HG03045 (cell line): ENCODE data around the gene ZSCAN18.

Experiments used
- ATAC-seq: cut with Tn5 transposase; IDR thresholded peaks from one replicate; pipeline ENCODE4 v1.9.1; 2021; ENCODE audit warnings: mild to moderate bottlenecking, moderate library complexity; ENCODE audit not compliant: unreplicated experiment

The ZSCAN18 gene

GRCh38 chr19:58045411-58046050, 52.5 kb downstream of the ZSCAN18 start:
- ATAC-seq, result no peak

GRCh38 chr19:58044886-58045285, 53.1 kb downstream of the ZSCAN18 start:
- no peak for ATAC-seq

DNA sequence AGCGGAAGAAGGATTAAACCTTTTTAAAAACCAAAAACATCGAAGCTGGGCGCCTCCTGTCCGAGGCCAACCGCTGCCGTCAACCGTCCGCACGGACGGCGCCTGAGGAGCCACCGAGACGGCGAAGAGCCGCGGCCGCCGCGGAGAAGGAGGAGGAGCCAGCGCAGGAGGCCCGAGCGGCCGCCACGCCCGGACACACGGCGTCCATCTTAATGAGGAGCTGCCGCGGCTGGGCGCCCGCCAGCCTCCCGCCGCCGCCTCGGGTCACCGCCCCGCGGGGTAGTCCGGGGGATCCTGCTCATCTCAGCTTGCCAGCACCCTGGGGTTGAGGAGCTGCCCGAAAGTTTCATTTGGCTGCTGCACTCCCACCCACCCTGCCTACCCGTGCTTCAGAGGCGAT, 53.6 kb downstream of the ZSCAN18 start:
- no peak for ATAC-seq

GRCh38 chr19:58042495-58043340, 55.3 kb downstream of the ZSCAN18 start:
- ATAC-seq, result no peak

- ATAC-seq, result no peak
These were observed 57.1 kb downstream of the ZSCAN18 start for GRCh38 chr19:58040751-58041525.

GRCh38 chr19:58038688-58039204, 59.3 kb downstream of the ZSCAN18 start:
- no peak for ATAC-seq

- no peak for ATAC-seq
These were observed 59.9 kb downstream of the ZSCAN18 start for GRCh38 chr19:58037927-58038687.

GRCh38 chr19:58035863-58036262, 62.2 kb downstream of the ZSCAN18 start:
- no peak for ATAC-seq

DNA sequence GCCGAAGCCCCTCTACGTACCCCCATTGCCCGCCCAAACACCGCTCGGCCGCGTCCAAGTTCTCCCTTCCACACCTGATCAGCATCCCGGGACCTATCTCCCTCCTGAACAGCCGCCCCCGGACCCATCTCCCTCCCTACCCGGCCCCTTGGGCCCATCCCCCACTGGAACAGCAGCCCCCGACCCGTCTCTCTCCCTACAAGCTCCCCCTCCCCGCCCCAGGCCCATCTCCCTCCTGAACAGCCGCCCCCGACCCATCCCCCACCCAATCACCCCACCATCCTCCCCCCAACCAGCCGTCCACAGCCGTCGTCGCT, 63.6 kb downstream of the ZSCAN18 start:
- ATAC-seq, result no peak
